GM15510 (cell line): ENCODE results near the gene DHRS4L2.
A peak's percentile ranks its signal among the peaks of the same experiment; 100 is the strongest.

Source experiments
- POLR2A ChIP-seq: IDR thresholded peaks from 3 replicates; pipeline ENCODE4 v1.6.1; 2011; ENCODE audit warnings: borderline replicate concordance; ENCODE audit not compliant: insufficient read length; ENCODE audit errors: extremely low read depth

Gene DHRS4L2

DNA sequence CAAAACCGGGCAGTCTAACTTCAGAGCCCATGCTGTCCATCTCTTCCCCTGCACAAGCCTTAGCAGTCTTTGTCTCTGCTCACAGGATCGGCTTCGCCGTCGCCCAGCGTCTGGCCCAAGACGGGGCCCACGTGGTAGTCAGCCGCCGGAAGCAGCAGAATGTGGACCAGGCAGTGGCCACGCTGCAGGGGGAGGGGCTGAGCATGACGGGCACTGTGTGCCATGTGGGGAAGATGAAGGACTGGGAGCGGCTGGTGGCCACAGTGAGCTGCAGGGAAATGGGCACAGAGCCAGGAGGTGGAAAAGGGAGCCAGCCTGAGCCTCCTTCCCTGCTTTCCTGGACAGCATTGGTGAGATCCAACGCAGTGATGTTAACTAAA is 48.9 kb downstream of the DHRS4L2 start:
- TF ChIP-seq POLR2A = no peak

DNA sequence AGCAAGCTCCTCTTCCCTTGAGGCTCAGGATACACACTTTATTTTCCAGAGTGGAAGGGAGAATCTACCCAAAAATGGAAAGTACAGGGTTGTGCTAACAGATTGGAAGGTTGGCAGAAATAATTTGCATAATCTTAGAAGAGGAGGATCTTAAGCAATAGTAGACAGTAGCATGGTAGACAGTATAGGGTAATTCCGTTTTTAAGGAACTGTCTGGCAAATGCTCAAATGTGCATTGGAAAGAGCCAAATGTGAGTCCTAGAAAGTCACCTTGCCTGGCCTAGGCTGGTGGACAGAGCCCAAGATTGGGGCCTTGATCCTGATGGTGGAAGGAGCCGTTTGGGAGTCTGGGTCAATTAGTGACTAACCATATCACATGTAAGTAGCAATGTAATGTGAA is 50.0 kb downstream of the DHRS4L2 start:
- no peak for TF ChIP-seq POLR2A

DNA sequence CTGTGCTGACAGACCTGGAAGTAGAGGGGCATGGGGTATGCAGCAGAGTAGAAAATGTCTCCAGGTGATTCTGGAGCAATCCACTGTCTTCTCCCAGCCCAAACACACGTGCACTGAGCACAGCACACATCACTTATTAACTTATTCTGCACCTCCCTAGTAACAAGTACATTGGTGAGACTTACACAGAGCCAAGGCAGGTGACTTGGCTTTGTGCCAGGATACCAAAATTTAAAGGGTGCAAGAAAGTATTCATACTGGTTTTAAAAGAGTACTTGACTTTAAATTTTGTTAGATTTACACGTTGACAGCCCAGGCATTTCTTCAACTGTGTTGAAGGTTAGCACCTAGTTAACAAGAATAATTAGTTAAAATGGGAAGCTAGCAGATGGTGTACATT is 52.0 kb downstream of the DHRS4L2 start:
- no peak for TF ChIP-seq POLR2A

DNA sequence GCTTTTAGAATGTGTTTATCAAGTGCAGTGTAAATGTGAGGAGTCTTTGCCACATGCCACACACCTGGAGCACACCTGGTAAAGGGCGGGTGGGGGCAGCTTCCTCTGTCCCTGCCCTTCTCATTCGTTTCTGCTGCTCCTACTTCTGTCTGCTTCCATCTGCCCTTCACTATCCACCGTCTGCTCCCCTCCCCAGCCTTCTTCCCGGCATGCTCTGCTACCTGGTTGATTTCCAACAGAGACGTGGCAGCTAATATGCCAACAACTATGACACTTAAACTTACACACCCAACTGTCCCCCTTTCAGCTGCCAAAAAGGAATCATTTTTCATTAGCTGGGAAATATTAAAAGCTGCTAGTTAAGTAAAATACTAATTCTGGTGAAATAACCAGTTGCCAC is 54.0 kb downstream of the DHRS4L2 start:
- no peak for TF ChIP-seq POLR2A

DNA sequence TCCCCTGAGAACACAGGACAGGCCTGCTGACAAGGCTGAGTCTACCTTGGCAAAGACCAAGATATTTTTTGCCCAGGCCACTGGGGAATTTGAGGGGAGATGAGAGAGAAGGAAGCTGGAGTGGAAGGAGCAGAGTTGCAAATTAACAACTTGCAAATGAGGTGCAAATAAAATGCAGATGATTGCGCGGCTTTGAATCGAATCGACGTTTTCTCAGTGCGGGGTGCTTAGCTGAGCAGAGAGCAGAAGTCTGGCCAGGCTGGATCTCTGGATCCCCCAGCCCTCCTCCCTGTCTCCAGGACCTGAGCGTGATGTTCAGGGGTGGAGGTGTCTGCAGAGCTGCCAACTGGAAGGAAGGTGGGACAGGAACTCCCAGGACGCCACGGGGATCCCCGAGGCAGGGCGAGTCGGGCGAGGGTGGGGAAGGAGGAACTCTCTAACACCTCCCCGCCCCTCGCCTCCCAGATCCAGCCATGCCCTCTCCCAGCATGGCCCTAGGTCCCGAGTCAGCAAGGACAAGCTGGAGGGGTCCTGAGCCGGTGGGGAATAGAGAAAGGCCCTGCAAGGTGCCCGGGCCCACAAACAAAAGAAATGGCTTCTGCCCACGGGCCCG is 62.6 kb downstream of the DHRS4L2 start:
- no peak for TF ChIP-seq POLR2A

DNA sequence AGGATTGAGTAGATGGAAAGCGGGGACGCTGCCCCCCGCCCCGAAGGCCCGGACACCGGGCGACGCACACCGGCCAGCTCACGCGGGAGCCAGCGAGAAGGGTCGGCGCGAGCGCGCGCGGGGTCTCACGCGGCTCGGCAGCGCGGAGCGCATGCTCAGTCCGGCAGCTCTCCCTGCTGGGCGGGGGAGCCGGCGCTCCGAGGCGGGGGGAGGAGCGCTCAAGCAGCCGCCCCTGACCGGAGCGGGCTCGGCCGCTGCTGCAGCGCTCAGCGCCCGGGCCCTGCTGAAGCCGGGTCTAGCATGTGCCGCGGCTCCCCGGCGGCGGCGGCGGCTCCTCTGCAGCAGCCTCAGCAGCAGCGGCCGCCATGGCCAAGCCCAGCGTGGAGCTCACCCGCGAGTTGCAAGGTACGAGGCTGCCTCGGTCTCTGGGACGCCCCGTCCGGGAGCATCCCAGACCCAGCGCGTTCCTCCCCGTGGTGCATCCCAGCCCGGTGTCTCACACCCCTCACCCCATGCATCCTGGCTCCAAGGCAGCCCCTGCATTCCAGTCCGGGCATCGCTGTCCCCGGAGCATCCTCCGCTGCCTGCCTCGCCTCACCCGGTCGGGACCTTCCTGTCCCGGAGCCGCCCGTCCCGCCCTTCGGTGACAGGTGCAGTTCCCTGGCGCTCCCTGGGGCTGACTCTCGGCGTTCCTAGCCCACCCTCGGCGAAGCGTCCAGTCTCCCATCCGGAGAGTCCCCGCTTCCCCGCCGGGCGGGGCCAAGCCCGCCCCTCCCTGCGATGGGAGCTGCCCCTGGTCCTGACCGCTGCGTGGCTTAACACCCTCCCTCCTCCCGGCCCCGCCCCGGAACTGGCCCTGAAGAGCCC is 63.3 kb downstream of the DHRS4L2 start, which contains the start of gene CARMIL3:
TSS of gene CARMIL3 (plus strand) at position 221 of the 867 bp plus-strand sequence. CDS start at position 366, 145 bp downstream.
- TF ChIP-seq POLR2A = peak; percentile 59

DNA sequence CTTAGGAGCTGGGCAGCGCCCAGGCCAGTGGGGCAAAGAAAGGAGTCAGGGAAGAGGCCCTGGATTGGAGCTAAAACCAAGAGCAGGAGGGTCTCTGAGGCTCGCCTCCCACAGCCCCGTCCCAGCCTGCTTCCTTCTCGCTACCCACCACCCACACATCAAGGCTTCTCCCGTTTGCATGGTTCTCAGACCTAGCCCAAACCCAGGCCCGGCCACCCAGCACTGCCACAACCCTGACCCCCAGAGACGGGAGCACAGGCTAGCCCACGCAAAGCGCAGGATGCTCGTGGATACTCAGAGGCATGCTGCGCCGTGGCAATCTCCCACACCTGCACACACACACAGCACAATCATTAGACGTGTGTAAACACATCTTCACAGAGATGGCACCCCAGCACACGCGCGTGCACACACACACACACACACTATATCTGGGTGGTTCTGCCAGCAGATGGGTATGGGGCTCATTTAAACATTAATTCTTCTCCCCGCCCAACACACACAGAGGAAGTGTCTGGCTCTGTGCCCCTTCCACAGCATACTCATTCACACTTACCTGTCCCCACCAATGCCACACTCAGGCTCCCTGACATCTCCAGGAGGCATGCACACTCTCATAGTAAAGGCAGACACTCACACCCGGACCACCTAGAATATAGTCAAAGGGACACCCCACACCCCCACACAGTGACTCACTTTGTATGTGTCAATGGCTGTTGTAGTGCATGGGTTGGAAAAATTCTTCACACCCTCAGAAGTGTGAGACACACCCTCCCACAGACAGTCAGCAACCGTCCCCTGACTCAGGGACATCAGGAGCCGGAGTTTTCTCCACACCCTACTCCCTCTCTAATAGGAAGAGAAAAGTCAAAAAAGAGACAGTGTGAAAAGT is 64.2 kb downstream of the DHRS4L2 start:
- no peak for TF ChIP-seq POLR2A

DNA sequence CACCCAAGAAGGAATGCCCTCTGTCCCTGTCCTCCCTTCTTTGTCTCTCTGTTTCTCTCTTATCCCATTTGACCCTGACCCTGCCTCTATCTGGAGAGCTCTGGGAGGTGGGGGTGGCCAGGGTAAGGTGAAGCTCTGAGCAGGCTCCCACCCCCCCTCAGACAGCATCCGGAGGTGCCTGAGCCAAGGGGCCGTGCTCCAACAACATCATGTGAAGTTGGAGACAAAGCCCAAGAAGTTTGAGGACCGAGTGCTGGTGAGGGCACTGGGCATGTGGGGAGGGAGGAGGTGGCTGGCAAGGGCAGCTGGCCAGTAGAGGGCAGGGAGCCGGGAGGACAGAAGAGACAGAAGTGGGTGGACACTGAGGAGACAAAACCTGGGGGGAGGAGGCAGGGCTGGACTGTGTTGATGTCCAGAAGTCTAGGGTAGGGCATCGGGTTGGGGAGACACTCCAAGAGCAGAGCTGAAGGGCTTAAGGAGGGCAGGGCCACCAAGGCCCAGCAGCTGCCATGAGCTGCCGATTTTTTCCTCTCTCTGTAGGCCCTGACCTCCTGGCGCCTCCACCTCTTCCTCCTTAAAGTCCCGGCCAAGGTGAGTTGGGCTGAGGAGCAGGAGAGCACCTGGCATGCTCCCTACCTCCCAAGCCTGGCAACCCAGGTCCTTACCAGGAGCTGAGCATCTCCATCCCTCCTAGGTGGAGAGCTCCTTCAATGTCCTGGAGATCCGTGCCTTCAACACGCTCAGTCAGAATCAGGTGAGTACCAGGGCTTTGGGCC is 65.0 kb downstream of the DHRS4L2 start:
- no peak for TF ChIP-seq POLR2A

DNA sequence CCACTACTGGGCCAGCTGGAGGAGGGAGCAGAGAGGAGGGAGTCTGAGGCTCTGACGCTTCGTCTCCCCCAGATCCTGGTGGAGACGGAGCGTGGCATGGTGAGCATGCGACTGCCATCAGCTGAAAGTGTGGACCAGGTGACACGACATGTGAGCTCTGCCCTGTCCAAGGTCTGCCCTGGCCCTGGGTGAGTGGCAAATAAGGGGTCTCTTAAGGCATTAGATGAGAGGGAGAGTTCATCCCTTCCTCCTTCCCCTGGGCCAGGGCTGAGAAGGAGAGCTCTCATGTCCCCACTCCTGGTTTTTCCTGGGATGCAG is 65.6 kb downstream of the DHRS4L2 start:
- TF ChIP-seq POLR2A = no peak

DNA sequence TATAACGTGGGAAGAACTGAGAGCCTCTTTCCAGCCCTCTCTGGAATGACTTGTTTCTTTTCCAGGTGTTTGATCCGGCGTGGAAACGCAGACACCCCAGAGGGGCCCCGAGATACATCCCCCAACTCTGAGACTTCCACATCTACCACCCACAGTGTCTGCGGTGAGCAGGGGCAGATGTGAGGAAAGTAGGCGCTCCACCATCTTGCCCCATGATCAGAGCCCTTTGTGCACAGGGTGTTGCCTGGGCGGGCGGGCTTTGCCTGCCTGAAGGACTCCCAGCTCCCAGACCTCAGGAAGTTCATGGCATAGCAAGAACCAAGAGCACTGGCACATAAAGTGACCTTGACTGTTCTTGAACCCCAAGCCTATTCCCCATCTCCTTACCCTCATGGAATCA is 65.9 kb downstream of the DHRS4L2 start:
- no peak for TF ChIP-seq POLR2A
